WTC11 (cell line): ENCODE data around the gene CADM2. TPM values are rescaled to one million over a fixed set of nuclear protein-coding genes. Genes with fewer than 3 reads are reported as not detected.

Source experiments
- ATAC-seq: fragments of 200-7000 bp; cut with Tn5 transposase; 2 replicates; pipeline ENCODE4 v1.10.0; 2021; ENCODE audit warnings: mild to moderate bottlenecking, moderate library complexity
- CTCF ChIA-PET: fragments of 300-600 bp; sonication (Branson Sonifier 250); formaldehyde crosslinking; loops from one replicate; lab custom pipeline; 2021; ENCODE audit warnings: antibody characterized with exemption; lab: Charles Lee
- POLR2A ChIA-PET: fragments of 350-600 bp; sonication (Branson Sonifier 250); formaldehyde crosslinking; loops from one replicate; lab custom pipeline; 2021; ENCODE audit warnings: antibody characterized with exemption; lab: Charles Lee
- DNase-seq: peaks from one replicate; pipeline ENCODE4 v3.0.0; 2021; ENCODE audit warnings: low spot score
- H3K27ac Mint-ChIP-seq: 2 replicates; pipeline ENCODE4 v1.8.0; 2021; ENCODE audit warnings: mixed read lengths
- H3K27me3 Mint-ChIP-seq: 2 replicates; pipeline ENCODE4 v1.8.0; 2021; ENCODE audit warnings: low read depth, mild to moderate bottlenecking, moderate library complexity, mixed read lengths
- H3K36me3 Mint-ChIP-seq: 2 replicates; pipeline ENCODE4 v1.8.0; 2021; ENCODE audit warnings: mixed read lengths
- H3K4me1 Mint-ChIP-seq: 2 replicates; pipeline ENCODE4 v1.8.0; 2022; ENCODE audit warnings: mixed read lengths
- H3K4me3 Mint-ChIP-seq: 2 replicates; pipeline ENCODE4 v1.8.0; 2021; ENCODE audit warnings: mild to moderate bottlenecking, moderate library complexity, mixed read lengths
- H3K9me3 Mint-ChIP-seq: 2 replicates; pipeline ENCODE4 v1.8.0; 2021; ENCODE audit warnings: mixed read lengths
- CBFB ChIP-seq: sonication (generic); formaldehyde crosslinking; IDR thresholded peaks from 2 replicates; pipeline ENCODE4 v1.8.1; 2022; ENCODE audit warnings: mild to moderate bottlenecking, low read depth, missing genetic modification reagents
- CTCF ChIP-seq: fragments of 200-600 bp; IDR thresholded peaks from 2 replicates; pipeline ENCODE4 v1.8.0; 2022; ENCODE audit warnings: antibody characterized with exemption
- ELF4 ChIP-seq: sonication (generic); formaldehyde crosslinking; IDR thresholded peaks from 2 replicates; pipeline ENCODE4 v1.8.1; 2022; ENCODE audit warnings: low read depth, mild to moderate bottlenecking, moderate library complexity, missing genetic modification reagents
- EMX1 ChIP-seq: fragments of 250-450 bp; sonication (Bioruptor Pico); IDR thresholded peaks from 2 replicates; pipeline ENCODE4 v1.8.0; 2021; ENCODE audit warnings: mild to moderate bottlenecking
- ETV6 ChIP-seq: sonication (generic); formaldehyde crosslinking; IDR thresholded peaks from 2 replicates; pipeline ENCODE4 v1.8.1; 2022; ENCODE audit warnings: mild to moderate bottlenecking, missing genetic modification reagents
- NFATC4 ChIP-seq: fragments of 250-450 bp; sonication (Bioruptor Pico); IDR thresholded peaks from 2 replicates; pipeline ENCODE4 v1.9.0; 2021; ENCODE audit warnings: mild to moderate bottlenecking
- PRRX2 ChIP-seq: fragments of 250-450 bp; sonication (Bioruptor Pico); IDR thresholded peaks from 2 replicates; pipeline ENCODE4 v1.8.0; 2021; ENCODE audit warnings: mild to moderate bottlenecking
- SMAD4 ChIP-seq: sonication (generic); formaldehyde crosslinking; IDR thresholded peaks from 2 replicates; pipeline ENCODE4 v1.8.0; 2022; ENCODE audit warnings: mild to moderate bottlenecking, missing genetic modification reagents
- STAT6 ChIP-seq: sonication (generic); formaldehyde crosslinking; conservative IDR thresholded peaks from 2 replicates; pipeline ENCODE4 v1.8.1; 2023; ENCODE audit warnings: mild to moderate bottlenecking, low read depth, missing genetic modification reagents, moderate library complexity
- TP53 ChIP-seq: sonication (generic); formaldehyde crosslinking; IDR thresholded peaks from 2 replicates; pipeline ENCODE4 v1.8.1; 2023; ENCODE audit warnings: mild to moderate bottlenecking, missing genetic modification reagents
- ZNF219 ChIP-seq: sonication (generic); formaldehyde crosslinking; IDR thresholded peaks from 2 replicates; pipeline ENCODE4 v1.8.0; 2023; ENCODE audit warnings: missing genetic modification reagents, mild to moderate bottlenecking, borderline replicate concordance
- ZNF317 ChIP-seq: sonication (generic); formaldehyde crosslinking; IDR thresholded peaks from 2 replicates; pipeline ENCODE4 v1.8.1; 2023; ENCODE audit warnings: low read depth, mild to moderate bottlenecking, moderate library complexity, missing genetic modification reagents, borderline replicate concordance
- ZNF671 ChIP-seq: fragments of 250-450 bp; sonication (Bioruptor Pico); IDR thresholded peaks from 2 replicates; pipeline ENCODE4 v1.8.0; 2021; ENCODE audit warnings: mild to moderate bottlenecking
- total RNA-seq: library from RNA; stranded (reverse); gene quantifications from 3 replicates; pipeline ENCODE4 v1.2.3, GENCODE V29; 2021
- TF ChIP-seq, protein P1 (sequence below): fragments of 250-450 bp; sonication (Bioruptor Pico); IDR thresholded peaks from 2 replicates; pipeline ENCODE4 v2.1.2; 2022; ENCODE audit warnings: mild to moderate bottlenecking, moderate library complexity
- TF ChIP-seq, protein P2 (sequence below): fragments of 250-450 bp; sonication (Bioruptor Pico); IDR thresholded peaks from 2 replicates; pipeline ENCODE4 v1.9.0; 2021; ENCODE audit warnings: moderate library complexity, mild to moderate bottlenecking, inconsistent platforms, borderline replicate concordance
- TF ChIP-seq, protein P3 (sequence below): fragments of 250-450 bp; sonication (Bioruptor Pico); IDR thresholded peaks from 2 replicates; pipeline ENCODE4 v1.9.0; 2021; ENCODE audit warnings: mild to moderate bottlenecking
- TF ChIP-seq, protein P4 (sequence below): sonication (generic); formaldehyde crosslinking; IDR thresholded peaks from 2 replicates; pipeline ENCODE4 v1.8.1; 2022; ENCODE audit warnings: low read depth, missing genetic modification reagents, borderline replicate concordance

Gene CADM2
- total RNA-seq, 1 experiment from 2014 or later = 18.8 TPM

DNA sequence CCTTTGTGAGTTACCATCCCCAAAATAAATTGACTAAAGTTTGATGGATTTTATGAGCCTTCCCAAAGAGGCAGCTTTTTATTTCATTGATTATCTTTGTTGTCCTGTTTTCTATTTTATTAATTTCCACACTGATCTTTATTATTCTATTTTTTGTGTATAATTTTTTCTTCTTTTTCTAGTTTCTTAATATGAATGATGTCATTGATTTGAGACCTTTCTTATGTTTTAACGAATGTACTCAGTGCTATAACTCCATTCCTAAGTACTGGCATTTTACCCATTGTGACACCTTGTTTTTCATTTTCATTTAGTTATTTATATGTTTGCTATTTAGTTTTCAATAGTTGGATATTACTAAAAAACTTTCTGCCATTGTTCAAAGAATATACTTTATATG, 565.3 kb downstream of the CADM2 start:
- no peaks in the 10 kb centered on the region for H3K9me3 Mint-ChIP-seq
- peaks cover 4% of the 10 kb centered on the region for H3K4me1 Mint-ChIP-seq
- no peaks in the 10 kb centered on the region for H3K27me3 Mint-ChIP-seq
- ChIA-PET CTCF (no interaction called here), POLR2A (no interaction called here)
- H3K36me3 Mint-ChIP-seq = no peaks in the 10 kb centered on the region; the same call in 1 of the 2 replicates
- ATAC-seq = no peak
- H3K4me3 Mint-ChIP-seq = no peak overlapping the region
- H3K27ac Mint-ChIP-seq = no peak overlapping the region
- TF ChIP-seq ZNF317 (CRISPR knock-in tag) (no peak), EMX1 (CRISPR knock-in tag) (no peak), TP53 (CRISPR knock-in tag) (no peak), NFATC4 (CRISPR knock-in tag) (no peak), STAT6 (CRISPR knock-in tag) (no peak)
- DNase-seq = no peak

- no peak for ATAC-seq
- Mint-ChIP-seq H3K4me3 (no peak overlapping the region), H3K4me1 (peaks cover 4% of the 10 kb centered on the region), H3K9me3 (no peaks in the 10 kb centered on the region), H3K27ac (no peak overlapping the region), H3K36me3 (no peaks in the 10 kb centered on the region; the same call in 1 of the 2 replicates), H3K27me3 (no peaks in the 10 kb centered on the region)
- DNase-seq = no peak
- CTCF ChIA-PET = no interaction called here
- TF ChIP-seq, protein P1, sequence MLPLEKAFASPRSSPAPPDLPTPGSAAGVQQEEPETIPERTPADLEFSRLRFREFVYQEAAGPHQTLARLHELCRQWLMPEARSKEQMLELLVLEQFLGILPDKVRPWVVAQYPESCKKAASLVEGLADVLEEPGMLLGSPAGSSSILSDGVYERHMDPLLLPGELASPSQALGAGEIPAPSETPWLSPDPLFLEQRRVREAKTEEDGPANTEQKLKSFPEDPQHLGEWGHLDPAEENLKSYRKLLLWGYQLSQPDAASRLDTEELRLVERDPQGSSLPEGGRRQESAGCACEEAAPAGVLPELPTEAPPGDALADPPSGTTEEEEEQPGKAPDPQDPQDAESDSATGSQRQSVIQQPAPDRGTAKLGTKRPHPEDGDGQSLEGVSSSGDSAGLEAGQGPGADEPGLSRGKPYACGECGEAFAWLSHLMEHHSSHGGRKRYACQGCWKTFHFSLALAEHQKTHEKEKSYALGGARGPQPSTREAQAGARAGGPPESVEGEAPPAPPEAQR (CRISPR knock-in tag) = no peak
- TF ChIP-seq ELF4 (CRISPR knock-in tag) (no peak), ETV6 (no peak), SMAD4 (no peak), CBFB (no peak), CTCF (no peak), PRRX2 (CRISPR knock-in tag) (no peak), ZNF219 (CRISPR knock-in tag) (no peak), ZNF671 (no peak)
- TF ChIP-seq, protein P2, sequence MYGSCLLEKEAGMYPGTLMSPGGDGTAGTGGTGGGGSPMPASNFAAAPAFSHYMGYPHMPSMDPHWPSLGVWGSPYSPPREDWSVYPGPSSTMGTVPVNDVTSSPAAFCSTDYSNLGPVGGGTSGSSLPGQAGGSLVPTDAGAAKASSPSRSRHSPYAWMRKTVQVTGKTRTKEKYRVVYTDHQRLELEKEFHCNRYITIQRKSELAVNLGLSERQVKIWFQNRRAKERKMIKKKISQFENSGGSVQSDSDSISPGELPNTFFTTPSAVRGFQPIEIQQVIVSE = no peak
- TF ChIP-seq, protein P3, sequence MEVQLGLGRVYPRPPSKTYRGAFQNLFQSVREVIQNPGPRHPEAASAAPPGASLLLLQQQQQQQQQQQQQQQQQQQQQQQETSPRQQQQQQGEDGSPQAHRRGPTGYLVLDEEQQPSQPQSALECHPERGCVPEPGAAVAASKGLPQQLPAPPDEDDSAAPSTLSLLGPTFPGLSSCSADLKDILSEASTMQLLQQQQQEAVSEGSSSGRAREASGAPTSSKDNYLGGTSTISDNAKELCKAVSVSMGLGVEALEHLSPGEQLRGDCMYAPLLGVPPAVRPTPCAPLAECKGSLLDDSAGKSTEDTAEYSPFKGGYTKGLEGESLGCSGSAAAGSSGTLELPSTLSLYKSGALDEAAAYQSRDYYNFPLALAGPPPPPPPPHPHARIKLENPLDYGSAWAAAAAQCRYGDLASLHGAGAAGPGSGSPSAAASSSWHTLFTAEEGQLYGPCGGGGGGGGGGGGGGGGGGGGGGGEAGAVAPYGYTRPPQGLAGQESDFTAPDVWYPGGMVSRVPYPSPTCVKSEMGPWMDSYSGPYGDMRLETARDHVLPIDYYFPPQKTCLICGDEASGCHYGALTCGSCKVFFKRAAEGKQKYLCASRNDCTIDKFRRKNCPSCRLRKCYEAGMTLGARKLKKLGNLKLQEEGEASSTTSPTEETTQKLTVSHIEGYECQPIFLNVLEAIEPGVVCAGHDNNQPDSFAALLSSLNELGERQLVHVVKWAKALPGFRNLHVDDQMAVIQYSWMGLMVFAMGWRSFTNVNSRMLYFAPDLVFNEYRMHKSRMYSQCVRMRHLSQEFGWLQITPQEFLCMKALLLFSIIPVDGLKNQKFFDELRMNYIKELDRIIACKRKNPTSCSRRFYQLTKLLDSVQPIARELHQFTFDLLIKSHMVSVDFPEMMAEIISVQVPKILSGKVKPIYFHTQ (CRISPR knock-in tag) = no peak
- TF ChIP-seq, protein P4, sequence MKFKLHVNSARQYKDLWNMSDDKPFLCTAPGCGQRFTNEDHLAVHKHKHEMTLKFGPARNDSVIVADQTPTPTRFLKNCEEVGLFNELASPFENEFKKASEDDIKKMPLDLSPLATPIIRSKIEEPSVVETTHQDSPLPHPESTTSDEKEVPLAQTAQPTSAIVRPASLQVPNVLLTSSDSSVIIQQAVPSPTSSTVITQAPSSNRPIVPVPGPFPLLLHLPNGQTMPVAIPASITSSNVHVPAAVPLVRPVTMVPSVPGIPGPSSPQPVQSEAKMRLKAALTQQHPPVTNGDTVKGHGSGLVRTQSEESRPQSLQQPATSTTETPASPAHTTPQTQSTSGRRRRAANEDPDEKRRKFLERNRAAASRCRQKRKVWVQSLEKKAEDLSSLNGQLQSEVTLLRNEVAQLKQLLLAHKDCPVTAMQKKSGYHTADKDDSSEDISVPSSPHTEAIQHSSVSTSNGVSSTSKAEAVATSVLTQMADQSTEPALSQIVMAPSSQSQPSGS (CRISPR knock-in tag) = no peak
- POLR2A ChIA-PET = no interaction called here
These were observed 566.5 kb downstream of the CADM2 start for GRCh38 chr3:85525264-85525663.
